ENCODE data around the gene WNK1.
"Not testable (repeated sequence)": the region's sequence is repeated elsewhere in the genome, so short reads cannot be mapped to it uniquely, and the experiment has no call there.

Gene WNK1

DNA sequence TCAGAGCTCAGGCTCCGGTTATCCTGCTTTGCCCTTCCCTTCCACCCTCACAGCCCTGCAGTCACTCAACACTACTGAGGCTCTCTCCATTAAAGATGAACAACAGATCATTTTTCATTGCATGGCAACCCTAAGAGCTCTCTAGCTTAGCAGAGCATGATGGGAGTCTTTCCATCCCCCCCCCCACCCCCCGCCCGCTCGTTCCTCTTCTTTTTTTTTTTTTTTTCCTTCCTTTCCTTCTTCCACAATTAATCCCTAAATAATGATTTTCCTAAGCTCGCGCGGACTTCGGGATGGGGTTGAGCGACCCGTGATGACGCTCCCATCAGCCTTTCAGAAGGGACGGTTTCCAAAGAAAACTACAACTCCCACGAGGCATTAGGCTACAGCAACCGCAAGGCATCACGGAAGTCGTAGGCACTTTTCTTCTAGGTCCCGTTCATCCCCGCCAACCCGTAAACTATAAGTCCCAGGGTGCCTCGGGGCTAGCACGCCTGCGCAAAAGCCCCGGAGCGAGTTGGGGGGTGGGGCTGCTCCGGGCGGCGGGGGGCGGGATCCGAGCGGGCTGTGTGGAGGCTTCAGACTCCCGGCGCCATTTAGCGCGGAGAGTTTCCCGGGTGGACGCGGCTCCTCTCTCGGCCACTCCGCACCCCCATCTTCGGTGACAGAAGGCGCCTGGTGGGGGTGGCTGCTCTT lies at the start of gene WNK1:
Gene WNK1, plus strand, starts transcription at position 581 of the 696 bp plus-strand sequence. CDS start 987 bp downstream, outside the sequence.
- Histone ChIP-seq H3K4me3 (ENCODE audit: low read depth in 1 of 2, low read length in 2 of 2) (peak within 1 kb of the TSS; percentile 86 to 96), H3K9me3 (ENCODE audit: control insufficient read depth in 1 of 2, low read length in 2 of 2) (no peaks in the 10 kb centered on the region), H3K4me1 (ENCODE audit: control insufficient read depth in 1 of 2, insufficient read depth in 2 of 2, low read length in 2 of 2) (peaks cover 25 to 35% of the 10 kb centered on the region in 2 donors), H3K27ac (ENCODE audit: low read depth, low read length) (peak within 1 kb of the TSS; percentile 98), H3K9ac (ENCODE audit: low read depth in 1 of 2, low read length in 2 of 2) (peak within 1 kb of the TSS; percentile 76 to 82), H3K27me3 (ENCODE audit: control insufficient read depth in 1 of 2, insufficient read depth in 2 of 2, low read length in 2 of 2) (no peaks in the 10 kb centered on the region), H3K36me3 (ENCODE audit: control insufficient read depth in 1 of 2, insufficient read depth in 2 of 2, low read length in 2 of 2) (no peaks in the 10 kb centered on the region)

DNA sequence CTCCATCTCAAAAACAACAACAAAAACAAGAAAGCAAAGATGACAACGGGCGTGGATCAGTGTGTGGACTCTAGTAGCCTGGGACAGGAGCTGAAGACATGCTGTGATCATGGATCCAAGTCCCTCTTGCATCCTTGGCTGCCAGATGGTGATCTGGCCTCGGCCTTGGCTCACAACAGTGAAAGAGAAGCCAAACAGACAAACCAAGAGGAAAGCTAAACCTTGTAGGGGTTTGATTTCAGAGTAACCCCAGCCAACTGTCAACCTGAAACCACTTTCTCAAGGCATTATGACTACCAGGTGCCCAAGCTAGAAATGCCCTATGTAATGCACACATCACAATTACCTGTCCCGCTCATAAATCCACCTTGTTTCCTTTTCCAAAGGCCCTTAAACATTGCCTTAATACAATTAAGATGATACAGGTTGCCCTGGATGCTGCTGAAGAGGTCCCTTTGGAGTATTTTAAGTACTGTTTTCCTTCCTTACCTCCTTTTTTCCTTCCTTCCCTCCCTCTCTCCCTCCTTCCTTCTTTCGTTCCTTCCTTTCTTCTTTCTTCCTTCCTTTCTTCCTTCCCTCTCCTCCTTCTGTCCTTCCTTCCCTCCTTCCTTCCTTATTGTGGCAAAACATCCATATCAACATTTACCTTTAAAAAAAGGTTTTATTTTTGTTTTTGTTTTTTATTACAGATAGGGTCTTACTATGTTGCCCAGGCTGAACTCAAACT lies 47.7 kb upstream of the WNK1 start:
- H3K4me3 ChIP-seq (ENCODE audit: low read depth in 1 of 2, low read length in 2 of 2), result no peak overlapping the region
- no peaks in the 10 kb centered on the region for H3K36me3 ChIP-seq (ENCODE audit: control insufficient read depth in 1 of 2, insufficient read depth in 2 of 2, low read length in 2 of 2)
- no peak overlapping the region for H3K9ac ChIP-seq (ENCODE audit: low read depth in 1 of 2, low read length in 2 of 2)
- no peaks in the 10 kb centered on the region for H3K4me1 ChIP-seq (ENCODE audit: control insufficient read depth in 1 of 2, insufficient read depth in 2 of 2, low read length in 2 of 2)
- no peaks in the 10 kb centered on the region for H3K27me3 ChIP-seq (ENCODE audit: control insufficient read depth in 1 of 2, insufficient read depth in 2 of 2, low read length in 2 of 2)
- H3K27ac ChIP-seq (ENCODE audit: low read depth, low read length), result no peak overlapping the region
- no peaks in the 10 kb centered on the region for H3K9me3 ChIP-seq (ENCODE audit: control insufficient read depth in 1 of 2, low read length in 2 of 2)

DNA sequence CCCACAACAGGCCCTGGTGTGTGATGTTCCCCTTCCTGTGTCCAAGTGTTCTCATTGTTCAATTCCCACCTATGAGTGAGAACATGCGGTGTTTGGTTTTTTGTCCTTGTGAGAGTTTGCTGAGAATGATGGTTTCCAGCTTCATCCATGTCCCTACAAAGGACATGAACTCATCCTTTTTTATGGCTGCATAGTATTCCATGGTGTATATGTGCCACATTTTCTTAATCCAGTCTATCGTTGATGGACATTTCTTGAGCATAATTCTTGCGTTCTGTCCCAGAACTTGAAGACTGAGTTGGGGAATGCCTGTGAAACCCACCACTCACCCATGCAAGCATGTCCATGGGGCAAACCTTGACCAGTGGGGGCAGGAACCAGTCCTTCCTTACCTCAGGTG lies 44.3 kb upstream of the WNK1 start:
- H3K27me3 ChIP-seq (ENCODE audit: control insufficient read depth in 1 of 2, insufficient read depth in 2 of 2, low read length in 2 of 2); H3K27ac ChIP-seq (ENCODE audit: low read depth, low read length); H3K4me1 ChIP-seq (ENCODE audit: control insufficient read depth in 1 of 2, insufficient read depth in 2 of 2, low read length in 2 of 2); H3K4me3 ChIP-seq (ENCODE audit: low read depth in 1 of 2, low read length in 2 of 2); H3K36me3 ChIP-seq (ENCODE audit: control insufficient read depth in 1 of 2, insufficient read depth in 2 of 2, low read length in 2 of 2); H3K9me3 ChIP-seq (ENCODE audit: control insufficient read depth in 1 of 2, low read length in 2 of 2); H3K9ac ChIP-seq (ENCODE audit: low read depth in 1 of 2, low read length in 2 of 2): not testable (repeated sequence)

DNA sequence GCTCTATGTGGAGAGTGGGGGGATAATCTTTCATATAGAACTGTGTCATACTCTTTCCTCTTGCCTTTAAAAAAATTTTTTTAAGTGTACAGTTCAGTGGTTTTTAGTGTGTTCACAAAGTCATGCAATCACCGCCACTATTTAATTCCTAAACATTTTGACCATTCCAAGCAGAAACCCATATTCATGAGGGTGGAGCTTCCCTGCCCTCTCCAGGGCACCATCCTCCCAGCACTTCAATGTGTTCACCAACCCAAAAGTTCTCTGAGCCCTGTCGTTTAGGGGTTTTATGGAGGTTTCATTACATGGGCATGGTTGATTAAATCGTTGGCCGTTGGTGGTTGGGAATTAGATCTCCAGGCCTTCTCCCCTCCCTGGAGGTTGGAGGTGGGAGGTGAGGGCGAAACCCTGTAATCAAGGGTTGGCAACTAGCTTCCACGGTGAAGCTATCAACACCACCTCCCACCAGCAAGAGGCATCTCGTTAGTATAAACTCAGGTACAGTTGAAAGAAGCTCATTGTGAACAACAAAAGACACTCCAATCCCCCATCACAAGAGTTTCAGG lies 42.8 kb upstream of the WNK1 start:
- H3K4me1 ChIP-seq (ENCODE audit: control insufficient read depth in 1 of 2, insufficient read depth in 2 of 2, low read length in 2 of 2), result no peaks in the 10 kb centered on the region
- no peak overlapping the region for H3K27ac ChIP-seq (ENCODE audit: low read depth, low read length)
- H3K4me3 ChIP-seq (ENCODE audit: low read depth in 1 of 2, low read length in 2 of 2), result no peak overlapping the region
- H3K27me3 ChIP-seq (ENCODE audit: control insufficient read depth in 1 of 2, insufficient read depth in 2 of 2, low read length in 2 of 2), result no peaks in the 10 kb centered on the region
- H3K9me3 ChIP-seq (ENCODE audit: control insufficient read depth in 1 of 2, low read length in 2 of 2), result no peaks in the 10 kb centered on the region
- no peak overlapping the region for H3K9ac ChIP-seq (ENCODE audit: low read depth in 1 of 2, low read length in 2 of 2)
- H3K36me3 ChIP-seq (ENCODE audit: control insufficient read depth in 1 of 2, insufficient read depth in 2 of 2, low read length in 2 of 2), result no peaks in the 10 kb centered on the region

DNA sequence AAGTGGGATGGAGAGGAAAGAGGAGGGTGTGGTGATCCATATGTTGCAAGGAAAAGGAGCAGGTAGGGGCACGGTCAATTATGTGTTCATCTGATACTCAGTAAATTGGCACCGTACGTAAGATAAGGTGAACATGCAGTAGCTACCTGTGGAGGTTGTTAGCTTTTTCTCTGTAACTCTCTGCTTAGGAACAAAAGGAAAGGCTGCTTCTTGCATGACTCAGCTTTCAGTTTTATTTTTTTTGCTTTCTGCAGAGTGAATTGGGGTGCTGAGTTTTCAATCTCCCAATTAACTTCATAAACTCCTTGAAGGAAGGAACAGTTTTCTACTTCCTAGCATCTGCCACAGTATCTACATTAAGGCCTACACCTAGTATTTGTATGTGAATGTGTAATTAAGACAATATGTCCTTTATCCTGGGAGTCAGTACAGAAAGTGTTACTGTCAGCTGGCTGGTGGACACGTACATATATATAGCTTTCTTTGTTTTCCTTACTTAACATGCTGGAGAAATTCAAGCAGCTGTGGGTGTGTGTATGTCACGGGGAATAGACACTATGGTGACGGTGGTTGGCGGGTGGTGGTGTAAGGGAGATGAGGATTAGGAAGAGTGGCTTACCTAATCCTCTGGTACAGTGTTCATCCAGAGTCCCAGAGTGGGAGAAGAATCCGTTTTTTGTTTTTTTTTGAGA lies 40.1 kb upstream of the WNK1 start:
- H3K27me3 ChIP-seq (ENCODE audit: control insufficient read depth in 1 of 2, insufficient read depth in 2 of 2, low read length in 2 of 2), result no peaks in the 10 kb centered on the region
- H3K27ac ChIP-seq (ENCODE audit: low read depth, low read length), result no peak overlapping the region
- no peak overlapping the region for H3K9ac ChIP-seq (ENCODE audit: low read depth in 1 of 2, low read length in 2 of 2)
- no peak overlapping the region for H3K4me3 ChIP-seq (ENCODE audit: low read depth in 1 of 2, low read length in 2 of 2)
- no peaks in the 10 kb centered on the region for H3K9me3 ChIP-seq (ENCODE audit: control insufficient read depth in 1 of 2, low read length in 2 of 2)
- no peaks in the 10 kb centered on the region for H3K36me3 ChIP-seq (ENCODE audit: control insufficient read depth in 1 of 2, insufficient read depth in 2 of 2, low read length in 2 of 2)
- no peaks in the 10 kb centered on the region for H3K4me1 ChIP-seq (ENCODE audit: control insufficient read depth in 1 of 2, insufficient read depth in 2 of 2, low read length in 2 of 2)

DNA sequence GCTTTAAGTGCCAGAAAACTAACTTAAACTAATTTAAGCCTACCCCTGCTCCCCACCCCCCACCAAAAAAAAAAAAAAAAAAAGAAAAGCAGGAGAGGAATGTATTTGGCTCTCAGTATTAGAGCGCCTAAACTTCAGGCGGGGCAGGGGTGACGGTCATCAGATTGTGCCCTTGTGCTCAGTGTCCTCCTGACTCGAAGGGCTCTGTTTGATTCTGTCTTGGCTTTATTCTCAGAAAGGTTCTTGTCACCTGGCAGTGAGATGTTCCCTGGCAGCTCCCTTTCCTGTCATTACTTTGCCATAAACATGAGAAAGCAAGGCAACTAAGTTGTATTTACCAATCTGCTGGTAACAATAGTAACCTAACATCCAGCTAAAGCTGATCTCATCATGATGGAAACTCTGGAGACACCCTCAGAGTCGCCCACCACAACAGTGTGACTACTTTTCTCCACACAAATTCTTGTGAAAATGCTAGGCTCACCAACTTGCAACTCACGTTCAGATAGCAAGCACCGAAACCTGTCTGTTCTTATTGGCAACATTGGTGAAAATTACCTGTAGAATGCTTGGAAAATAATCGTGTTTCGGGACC lies 39.0 kb upstream of the WNK1 start:
- Histone ChIP-seq H3K9me3 (ENCODE audit: control insufficient read depth in 1 of 2, low read length in 2 of 2) (no peaks in the 10 kb centered on the region), H3K36me3 (ENCODE audit: control insufficient read depth in 1 of 2, insufficient read depth in 2 of 2, low read length in 2 of 2) (no peaks in the 10 kb centered on the region), H3K27ac (ENCODE audit: low read depth, low read length) (no peak overlapping the region), H3K4me1 (ENCODE audit: control insufficient read depth in 1 of 2, insufficient read depth in 2 of 2, low read length in 2 of 2) (no peaks in the 10 kb centered on the region), H3K27me3 (ENCODE audit: control insufficient read depth in 1 of 2, insufficient read depth in 2 of 2, low read length in 2 of 2) (no peaks in the 10 kb centered on the region), H3K4me3 (ENCODE audit: low read depth in 1 of 2, low read length in 2 of 2) (no peak overlapping the region), H3K9ac (ENCODE audit: low read depth in 1 of 2, low read length in 2 of 2) (no peak overlapping the region)

DNA sequence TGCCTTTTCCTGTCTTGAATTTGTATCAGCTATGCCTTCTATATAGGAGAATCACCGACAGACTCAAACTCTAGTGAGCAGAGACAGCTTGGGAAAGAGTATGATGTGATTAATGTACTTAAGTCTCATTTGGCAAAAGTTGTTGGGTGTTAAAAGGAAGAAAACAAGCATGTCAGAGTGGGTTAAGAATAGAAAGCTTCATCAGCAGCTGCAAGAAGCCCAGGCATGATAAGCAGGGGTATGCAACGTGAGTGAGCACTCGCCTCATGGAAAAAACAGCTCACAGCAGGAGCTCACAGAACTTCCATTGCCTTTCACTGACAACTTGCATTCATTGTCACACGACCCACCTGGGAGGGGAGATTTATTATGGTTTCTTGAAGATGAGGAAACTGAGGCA lies 35.9 kb upstream of the WNK1 start:
- H3K4me1 ChIP-seq (ENCODE audit: control insufficient read depth in 1 of 2, insufficient read depth in 2 of 2, low read length in 2 of 2), result no peaks in the 10 kb centered on the region
- no peak overlapping the region for H3K27ac ChIP-seq (ENCODE audit: low read depth, low read length)
- H3K27me3 ChIP-seq (ENCODE audit: control insufficient read depth in 1 of 2, insufficient read depth in 2 of 2, low read length in 2 of 2), result no peaks in the 10 kb centered on the region
- no peak overlapping the region for H3K9ac ChIP-seq (ENCODE audit: low read depth in 1 of 2, low read length in 2 of 2)
- H3K9me3 ChIP-seq (ENCODE audit: control insufficient read depth in 1 of 2, low read length in 2 of 2), result no peaks in the 10 kb centered on the region
- H3K36me3 ChIP-seq (ENCODE audit: control insufficient read depth in 1 of 2, insufficient read depth in 2 of 2, low read length in 2 of 2), result no peaks in the 10 kb centered on the region
- no peak overlapping the region for H3K4me3 ChIP-seq (ENCODE audit: low read depth in 1 of 2, low read length in 2 of 2)

DNA sequence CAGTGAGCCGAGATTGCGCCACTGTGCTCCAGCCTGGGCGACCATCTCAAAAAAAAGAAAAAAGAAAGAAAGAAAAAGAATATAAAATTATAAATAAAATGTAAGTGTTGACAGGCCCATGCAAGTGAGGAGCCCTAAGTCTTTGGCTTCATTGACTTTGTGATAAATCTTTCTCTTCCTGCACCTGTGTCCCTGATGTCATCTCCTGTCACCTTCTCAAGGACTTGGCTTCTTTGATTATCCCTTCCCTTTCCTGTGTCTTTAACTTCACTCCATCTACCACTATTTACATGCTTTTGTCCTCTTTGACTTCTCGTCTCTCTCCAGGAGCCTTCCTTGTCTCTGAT lies 33.6 kb upstream of the WNK1 start:
- Histone ChIP-seq H3K4me1 (ENCODE audit: control insufficient read depth in 1 of 2, insufficient read depth in 2 of 2, low read length in 2 of 2) (no peaks in the 10 kb centered on the region), H3K36me3 (ENCODE audit: control insufficient read depth in 1 of 2, insufficient read depth in 2 of 2, low read length in 2 of 2) (no peaks in the 10 kb centered on the region), H3K9ac (ENCODE audit: low read depth in 1 of 2, low read length in 2 of 2) (no peak overlapping the region), H3K9me3 (ENCODE audit: control insufficient read depth in 1 of 2, low read length in 2 of 2) (no peaks in the 10 kb centered on the region), H3K27ac (ENCODE audit: low read depth, low read length) (no peak overlapping the region), H3K4me3 (ENCODE audit: low read depth in 1 of 2, low read length in 2 of 2) (no peak overlapping the region), H3K27me3 (ENCODE audit: control insufficient read depth in 1 of 2, insufficient read depth in 2 of 2, low read length in 2 of 2) (no peaks in the 10 kb centered on the region)

DNA sequence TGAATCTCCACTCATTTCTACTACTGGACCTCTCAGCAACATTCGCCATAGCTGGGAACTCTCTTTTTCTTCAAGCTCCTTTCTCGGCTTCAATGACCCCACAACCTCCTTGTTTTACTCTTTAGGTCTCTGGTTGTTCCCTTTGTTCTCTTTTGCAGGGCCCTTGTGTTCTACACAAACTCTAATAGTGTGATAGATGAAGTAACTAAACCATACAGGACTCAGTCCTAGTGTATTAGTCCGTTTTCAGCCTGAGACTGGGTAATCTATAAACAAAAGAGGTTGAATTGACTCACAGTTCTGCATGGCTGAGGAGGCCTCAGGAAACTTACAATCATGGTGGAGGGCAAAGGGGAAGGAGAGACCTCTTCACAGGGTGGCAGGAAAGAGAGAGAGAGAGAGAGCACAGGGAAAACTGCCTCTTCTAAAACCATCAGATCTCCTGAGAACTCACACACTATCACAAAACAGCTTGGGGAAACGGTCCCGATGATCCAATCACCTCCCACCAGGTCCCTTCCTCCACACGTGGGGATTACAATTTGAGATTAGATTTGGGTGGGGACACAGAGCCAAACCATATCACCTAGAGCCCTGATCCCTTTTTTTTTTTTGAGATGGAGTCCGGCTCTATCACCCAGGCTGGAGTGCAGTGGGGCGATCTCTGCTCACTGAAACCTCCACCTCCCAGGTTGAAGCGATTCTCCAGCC lies 32.0 kb upstream of the WNK1 start:
- Histone ChIP-seq H3K9ac (ENCODE audit: low read depth in 1 of 2, low read length in 2 of 2) (no peak overlapping the region), H3K9me3 (ENCODE audit: control insufficient read depth in 1 of 2, low read length in 2 of 2) (no peaks in the 10 kb centered on the region), H3K27ac (ENCODE audit: low read depth, low read length) (no peak overlapping the region), H3K4me3 (ENCODE audit: low read depth in 1 of 2, low read length in 2 of 2) (no peak overlapping the region), H3K36me3 (ENCODE audit: control insufficient read depth in 1 of 2, insufficient read depth in 2 of 2, low read length in 2 of 2) (no peaks in the 10 kb centered on the region), H3K4me1 (ENCODE audit: control insufficient read depth in 1 of 2, insufficient read depth in 2 of 2, low read length in 2 of 2) (no peaks in the 10 kb centered on the region), H3K27me3 (ENCODE audit: control insufficient read depth in 1 of 2, insufficient read depth in 2 of 2, low read length in 2 of 2) (no peaks in the 10 kb centered on the region)

All from duodenal mucosa (tissue), 2 donors.